Ectodermal cell (in vitro differentiated cells): ENCODE results near the gene RFTN1.
"Not testable (repeated sequence)": the region's sequence is repeated elsewhere in the genome, so short reads cannot be mapped to it uniquely, and the experiment has no call there.

Experiments
- H3K27ac ChIP-seq: 2 replicates; pipeline ENCODE4 v1.7.0; 2013; ENCODE audit warnings: mild to moderate bottlenecking, low read depth, low read length; ENCODE audit not compliant: insufficient read depth, poor library complexity, severe bottlenecking
- H3K27me3 ChIP-seq: 2 replicates; pipeline ENCODE4 v1.7.0; 2013; ENCODE audit warnings: mild to moderate bottlenecking, low read length; ENCODE audit not compliant: insufficient read depth, control insufficient read depth, poor library complexity, severe bottlenecking
- H3K36me3 ChIP-seq: one replicate; pipeline ENCODE4 v1.7.0; 2013; ENCODE audit warnings: low read length; ENCODE audit not compliant: control insufficient read depth, insufficient read depth
- H3K4me1 ChIP-seq: one replicate; pipeline ENCODE4 v1.7.0; 2013; ENCODE audit warnings: low read length; ENCODE audit not compliant: control insufficient read depth, insufficient read depth
- H3K4me3 ChIP-seq: 2 replicates; pipeline ENCODE4 v1.7.0; 2013; ENCODE audit warnings: low read depth, low read length, control low read depth; ENCODE audit not compliant: insufficient read depth
- H3K9me3 ChIP-seq: 2 replicates; pipeline ENCODE4 v1.7.0; 2013; ENCODE audit warnings: mild to moderate bottlenecking, low read length, moderate library complexity; ENCODE audit not compliant: control insufficient read depth
- WGBS, 2 experiments: methylation state at CpG; one replicate each; pipeline ENCODE4 v1.1.7; 2013; ENCODE audit warnings: missing lambda C conversion rate in 2 of 2; 5-methylcytosine and 5-hydroxymethylcytosine counted together

Gene RFTN1

DNA sequence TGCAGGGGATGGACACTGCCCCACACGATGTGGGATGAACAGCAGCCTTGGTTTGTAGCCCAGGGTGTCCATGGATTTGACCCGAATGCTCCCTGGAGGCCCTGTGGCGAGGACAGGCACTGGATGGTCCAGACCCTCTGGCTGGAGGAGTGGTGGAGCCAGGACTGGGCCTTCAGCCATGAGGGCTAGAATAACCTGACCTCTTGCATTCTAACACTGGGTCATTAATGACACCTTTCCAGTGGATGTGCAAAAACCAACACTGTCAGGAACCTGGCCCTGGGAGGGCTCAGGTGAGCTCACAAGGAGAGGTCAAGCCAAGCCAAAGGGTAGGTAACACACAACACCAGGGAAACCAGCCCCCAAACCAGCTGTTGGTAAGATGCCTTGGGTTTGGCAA lies 197.1 kb downstream of the RFTN1 start:
- Histone ChIP-seq H3K36me3 (no peaks in the 10 kb centered on the region), H3K27ac (no peak overlapping the region), H3K27me3 (no peaks in the 10 kb centered on the region), H3K9me3 (no peaks in the 10 kb centered on the region), H3K4me3 (no peak overlapping the region), H3K4me1 (no peaks in the 10 kb centered on the region)
- 88 to 94% methylated on average over 3 of the region's 3 CpGs for WGBS, 2 experiments

GRCh38 chr3:16315623-16316022 lies 197.9 kb downstream of the RFTN1 start:
- Histone ChIP-seq H3K4me1 (no peaks in the 10 kb centered on the region), H3K4me3 (no peak overlapping the region), H3K36me3 (no peaks in the 10 kb centered on the region), H3K27me3 (no peaks in the 10 kb centered on the region), H3K9me3 (no peaks in the 10 kb centered on the region), H3K27ac (no peak overlapping the region)
- 96 to 97% methylated on average over 7 of the region's 7 CpGs for WGBS, 2 experiments

DNA sequence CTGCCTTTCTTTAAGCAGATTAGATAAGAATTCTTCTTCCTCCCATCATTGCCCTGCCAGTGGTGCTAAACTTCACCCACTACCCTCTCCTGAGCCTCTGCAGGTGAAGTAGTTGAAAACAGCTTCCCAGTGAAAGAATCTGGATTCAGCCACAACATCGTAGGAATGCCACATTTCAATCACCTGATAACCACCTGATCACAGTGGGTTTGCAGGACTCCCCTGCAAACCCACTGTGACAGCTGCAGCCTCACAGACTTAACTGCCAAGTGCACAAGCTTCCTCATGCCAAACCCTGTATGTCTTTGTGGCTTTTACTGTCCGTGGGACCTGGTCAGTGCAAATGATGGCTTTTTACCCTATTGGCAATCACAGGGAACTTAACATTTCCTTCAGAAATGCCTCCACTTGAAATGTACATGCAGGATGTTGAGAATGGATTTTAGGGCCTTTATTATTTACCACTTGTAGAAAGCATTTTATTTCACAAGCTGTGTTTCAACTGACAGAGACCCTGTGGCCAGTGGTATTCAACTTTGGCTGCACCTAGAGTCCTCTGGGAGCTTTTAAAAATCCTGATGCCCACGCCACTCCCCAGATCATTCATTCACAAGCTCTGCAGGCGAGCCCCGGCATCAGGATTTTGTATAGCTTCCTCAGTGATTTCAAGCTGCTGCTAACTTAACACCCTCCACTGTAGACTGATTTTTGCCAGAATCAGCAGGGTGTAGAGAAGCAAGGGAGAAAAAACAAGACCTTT lies 199.4 kb downstream of the RFTN1 start:
- no peaks in the 10 kb centered on the region for H3K36me3 ChIP-seq
- H3K4me3 ChIP-seq: no peak overlapping the region
- H3K27ac ChIP-seq: no peak overlapping the region
- H3K27me3 ChIP-seq: no peaks in the 10 kb centered on the region
- H3K9me3 ChIP-seq: no peaks in the 10 kb centered on the region
- H3K4me1 ChIP-seq: no peaks in the 10 kb centered on the region
- 87 to 88% methylated on average over 5 of the region's 5 CpGs for WGBS, 2 experiments

DNA sequence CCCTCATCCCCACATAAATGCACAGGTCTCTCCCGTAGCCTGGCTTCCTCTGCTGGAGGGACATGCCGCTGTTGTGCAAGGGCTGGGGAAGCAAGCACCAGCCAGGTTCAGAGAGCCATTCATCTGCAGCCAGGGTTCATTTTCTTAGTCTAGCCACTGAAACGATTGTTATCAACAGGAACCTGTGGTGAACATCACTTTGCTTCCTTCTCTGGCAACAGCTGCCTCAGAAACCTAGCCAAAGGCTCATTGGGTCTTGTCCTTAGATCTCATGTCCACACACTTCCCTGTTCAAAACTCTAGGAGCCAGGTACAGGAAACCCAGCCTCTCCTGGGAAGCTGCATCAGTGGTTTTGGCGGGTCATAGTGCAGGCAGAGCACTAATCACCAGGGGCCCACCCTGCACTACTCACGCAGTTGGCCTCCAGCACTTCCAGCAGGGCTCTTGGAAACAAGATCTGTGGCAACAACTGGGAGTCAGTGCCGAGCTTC lies 201.5 kb downstream of the RFTN1 start:
- no peak overlapping the region for H3K4me3 ChIP-seq
- no peaks in the 10 kb centered on the region for H3K27me3 ChIP-seq
- no peaks in the 10 kb centered on the region for H3K9me3 ChIP-seq
- no peak overlapping the region for H3K27ac ChIP-seq
- no peaks in the 10 kb centered on the region for H3K4me1 ChIP-seq
- WGBS, 2 experiments: 90 to 93% methylated on average over 6 of the region's 6 CpGs
- no peaks in the 10 kb centered on the region for H3K36me3 ChIP-seq

DNA sequence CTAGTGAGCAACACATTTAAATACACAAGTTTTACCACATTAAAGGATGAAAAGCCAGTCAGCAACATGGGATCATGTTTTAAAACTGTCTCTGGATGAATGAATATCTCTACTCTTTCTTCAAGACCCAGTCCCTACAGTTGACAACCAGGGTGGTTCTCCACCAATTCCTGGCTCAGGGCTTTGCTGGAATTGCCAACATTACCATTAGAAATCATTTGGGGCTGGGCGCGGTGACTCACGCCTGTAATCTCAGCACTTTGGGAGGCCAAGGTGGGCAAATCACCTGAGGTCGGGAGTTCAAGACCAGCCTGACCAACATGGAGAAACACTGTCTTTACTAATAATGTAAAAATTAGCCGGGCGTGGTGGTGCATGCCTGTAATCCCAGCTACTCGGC lies 203.0 kb downstream of the RFTN1 start:
- not testable (repeated sequence) for H3K36me3 ChIP-seq, H3K4me1 ChIP-seq, H3K27ac ChIP-seq, H3K27me3 ChIP-seq, H3K4me3 ChIP-seq, H3K9me3 ChIP-seq
- WGBS, 2 experiments: 90 to 96% methylated on average over 7 of the region's 7 CpGs

- 85% methylated on average over 1 of the region's 2 CpGs; no CpG with 5 or more reads in 1 of the 2 experiments for WGBS, 2 experiments
- H3K4me1 ChIP-seq: no peaks in the 10 kb centered on the region
Measured at GRCh38 chr3:16309558-16309957, 203.9 kb downstream of the RFTN1 start.

DNA sequence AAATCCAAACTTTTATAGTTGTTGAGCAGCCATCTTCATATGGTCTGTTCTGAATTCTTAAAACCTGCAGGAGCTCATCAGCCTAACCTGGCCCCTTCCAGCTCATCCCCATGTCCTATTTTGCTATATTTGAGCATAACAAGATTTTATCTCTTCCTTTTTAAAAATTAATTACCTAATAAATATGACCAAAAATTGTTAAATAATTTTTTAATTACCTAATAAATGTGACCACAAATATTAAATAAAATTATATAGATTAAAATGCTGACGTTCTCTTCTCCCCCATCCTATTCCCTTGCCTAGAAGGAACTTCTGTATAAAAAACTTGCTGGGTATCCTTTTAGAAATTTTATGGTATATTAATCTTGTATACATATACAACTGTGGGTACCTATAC lies 204.8 kb downstream of the RFTN1 start:
- no peaks in the 10 kb centered on the region for H3K27me3 ChIP-seq
- no peak overlapping the region for H3K27ac ChIP-seq
- no peaks in the 10 kb centered on the region for H3K36me3 ChIP-seq
- H3K9me3 ChIP-seq: no peaks in the 10 kb centered on the region
- H3K4me3 ChIP-seq: no peak overlapping the region
- no CpG with 5 or more reads among the region's 1 CpG for WGBS, 2 experiments
- no peaks in the 10 kb centered on the region for H3K4me1 ChIP-seq

More at GRCh38 chr3:16309558-16309957, 203.9 kb downstream of the RFTN1 start:
- Histone ChIP-seq H3K4me3 (no peak overlapping the region), H3K27ac (no peak overlapping the region), H3K9me3 (no peaks in the 10 kb centered on the region), H3K36me3 (no peaks in the 10 kb centered on the region), H3K27me3 (no peaks in the 10 kb centered on the region)

- H3K9me3 ChIP-seq: no peaks in the 10 kb centered on the region
- H3K27me3 ChIP-seq: no peaks in the 10 kb centered on the region
- 94% methylated on average over 5 of the region's 5 CpGs for WGBS, 2 experiments
- H3K36me3 ChIP-seq: no peaks in the 10 kb centered on the region
- H3K4me1 ChIP-seq: no peaks in the 10 kb centered on the region
- no peak overlapping the region for H3K4me3 ChIP-seq
- no peak overlapping the region for H3K27ac ChIP-seq
Measured at GRCh38 chr3:16307832-16308531, 205.5 kb downstream of the RFTN1 start.

DNA sequence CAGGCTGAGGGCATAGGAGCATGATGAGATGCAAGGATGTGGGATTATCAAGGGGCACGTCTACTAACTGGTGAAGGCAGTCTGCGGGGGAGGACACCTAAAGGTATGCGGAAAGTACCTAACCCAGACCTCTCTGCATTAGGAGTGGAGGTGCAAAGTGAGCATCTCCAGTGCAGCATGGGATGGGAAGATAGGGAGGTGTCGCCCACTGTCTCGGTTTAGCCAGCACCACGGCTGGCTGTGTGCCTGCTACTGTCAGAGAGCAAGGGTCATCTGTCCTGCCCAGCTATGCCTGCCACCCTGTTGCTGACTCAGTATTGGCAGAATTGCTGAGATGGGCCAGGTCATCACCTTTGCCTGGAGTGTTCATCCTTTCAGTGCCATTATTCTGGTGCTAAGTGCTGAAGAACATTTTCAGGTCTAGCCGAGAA lies 208.4 kb downstream of the RFTN1 start:
- H3K27me3 ChIP-seq: no peaks in the 10 kb centered on the region
- no peak overlapping the region for H3K27ac ChIP-seq
- H3K4me3 ChIP-seq: no peak overlapping the region
- 94 to 97% methylated on average over 7 of the region's 7 CpGs for WGBS, 2 experiments
- H3K36me3 ChIP-seq: no peaks in the 10 kb centered on the region
- no peaks in the 10 kb centered on the region for H3K9me3 ChIP-seq
- peaks cover 14% of the 10 kb centered on the region for H3K4me1 ChIP-seq
